WI38 (cell line): ENCODE data around the gene CRYGS.

Experiments used
- H3K4me3 ChIP-seq: 2 replicates; pipeline ENCODE4 v1.5.1; 2011; ENCODE audit warnings: low read depth, mild to moderate bottlenecking, control low read depth, low read length
- TF ChIP-seq, protein P1 (sequence below): IDR thresholded peaks from 2 replicates; pipeline ENCODE4 v1.5.1; 2012; ENCODE audit warnings: low read depth, mild to moderate bottlenecking, control low read depth, low read length

Gene CRYGS

GRCh38 chr3:186497608-186498007 lies 46.6 kb downstream of the CRYGS start:
- H3K4me3 ChIP-seq = no peak overlapping the region
- TF ChIP-seq, protein P1, sequence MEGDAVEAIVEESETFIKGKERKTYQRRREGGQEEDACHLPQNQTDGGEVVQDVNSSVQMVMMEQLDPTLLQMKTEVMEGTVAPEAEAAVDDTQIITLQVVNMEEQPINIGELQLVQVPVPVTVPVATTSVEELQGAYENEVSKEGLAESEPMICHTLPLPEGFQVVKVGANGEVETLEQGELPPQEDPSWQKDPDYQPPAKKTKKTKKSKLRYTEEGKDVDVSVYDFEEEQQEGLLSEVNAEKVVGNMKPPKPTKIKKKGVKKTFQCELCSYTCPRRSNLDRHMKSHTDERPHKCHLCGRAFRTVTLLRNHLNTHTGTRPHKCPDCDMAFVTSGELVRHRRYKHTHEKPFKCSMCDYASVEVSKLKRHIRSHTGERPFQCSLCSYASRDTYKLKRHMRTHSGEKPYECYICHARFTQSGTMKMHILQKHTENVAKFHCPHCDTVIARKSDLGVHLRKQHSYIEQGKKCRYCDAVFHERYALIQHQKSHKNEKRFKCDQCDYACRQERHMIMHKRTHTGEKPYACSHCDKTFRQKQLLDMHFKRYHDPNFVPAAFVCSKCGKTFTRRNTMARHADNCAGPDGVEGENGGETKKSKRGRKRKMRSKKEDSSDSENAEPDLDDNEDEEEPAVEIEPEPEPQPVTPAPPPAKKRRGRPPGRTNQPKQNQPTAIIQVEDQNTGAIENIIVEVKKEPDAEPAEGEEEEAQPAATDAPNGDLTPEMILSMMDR = no peak

GRCh38 chr3:186496635-186497034 lies 47.5 kb downstream of the CRYGS start:
- TF ChIP-seq, protein P1 = no peak
- no peak overlapping the region for H3K4me3 ChIP-seq

GRCh38 chr3:186496016-186496415 lies 48.2 kb downstream of the CRYGS start:
- no peak overlapping the region for H3K4me3 ChIP-seq
- TF ChIP-seq, protein P1 = no peak

- no peak overlapping the region for H3K4me3 ChIP-seq
- TF ChIP-seq, protein P1 = no peak
These were observed 50.5 kb downstream of the CRYGS start for GRCh38 chr3:186493525-186494255.

- TF ChIP-seq, protein P1 = no peak
- H3K4me3 ChIP-seq = no peak overlapping the region
These were observed 51.7 kb downstream of the CRYGS start for GRCh38 chr3:186492385-186492984.

GRCh38 chr3:186489507-186489906 lies 54.7 kb downstream of the CRYGS start:
- TF ChIP-seq, protein P1 = no peak
- no peak overlapping the region for H3K4me3 ChIP-seq
